GM19324 (cell line): ENCODE data around the gene CELSR1.

Source experiments
- ATAC-seq: cut with Tn5 transposase; IDR thresholded peaks from one replicate; pipeline ENCODE4 v1.9.1; 2021; ENCODE audit warnings: mild to moderate bottlenecking, moderate library complexity; ENCODE audit not compliant: unreplicated experiment, low FRiP score

CELSR1 gene

DNA sequence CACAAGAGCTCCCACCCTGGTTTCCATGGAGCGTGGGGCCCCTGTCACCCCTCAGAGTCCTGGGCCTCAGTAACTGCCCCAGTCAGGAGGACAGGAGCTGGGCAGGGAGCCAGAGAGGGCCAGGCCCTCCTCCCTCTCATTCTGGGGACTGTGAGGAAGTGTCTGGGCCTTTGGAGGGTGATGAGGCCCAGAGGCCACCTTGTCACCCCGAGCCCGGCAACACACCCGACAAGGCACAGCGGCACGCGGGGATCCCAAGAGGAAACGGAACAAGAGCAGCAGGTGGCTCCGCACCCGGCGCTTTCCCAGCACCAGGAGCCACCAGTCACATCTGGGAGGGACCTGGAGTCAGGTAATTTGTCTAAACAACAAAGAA, 72.1 kb downstream of the CELSR1 start:
- no peak for ATAC-seq

DNA sequence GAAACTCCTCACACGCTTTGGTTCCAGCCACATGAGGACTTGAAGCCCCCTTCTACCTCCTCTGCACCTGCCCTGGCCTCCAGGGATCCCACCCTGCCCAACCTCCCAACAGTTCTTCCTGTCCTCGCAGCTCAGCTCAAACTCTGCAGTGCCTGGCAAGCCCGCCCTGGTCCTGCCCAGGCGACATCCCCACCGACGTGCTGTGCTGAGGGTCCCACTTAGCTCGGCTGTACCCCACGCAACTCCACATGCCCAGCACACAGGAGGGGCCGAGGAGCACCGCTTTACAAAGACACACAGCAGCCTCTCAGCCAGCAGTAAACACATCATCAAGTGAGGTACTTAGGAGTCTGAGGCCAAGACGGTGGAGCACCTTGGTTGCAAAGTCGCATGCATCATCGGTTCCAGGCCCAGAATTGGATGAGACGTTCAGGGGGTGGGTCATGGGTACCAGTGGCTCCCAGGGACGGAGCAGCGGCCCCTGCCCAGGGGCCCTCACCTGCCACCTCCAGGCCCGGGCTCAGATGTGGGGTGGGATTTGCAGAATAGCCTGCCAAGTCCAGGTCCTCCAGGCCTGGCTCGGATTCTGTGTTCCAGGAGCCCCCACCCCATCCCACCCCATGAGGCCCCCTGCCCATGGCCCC, 72.6 kb downstream of the CELSR1 start:
- ATAC-seq: no peak

DNA sequence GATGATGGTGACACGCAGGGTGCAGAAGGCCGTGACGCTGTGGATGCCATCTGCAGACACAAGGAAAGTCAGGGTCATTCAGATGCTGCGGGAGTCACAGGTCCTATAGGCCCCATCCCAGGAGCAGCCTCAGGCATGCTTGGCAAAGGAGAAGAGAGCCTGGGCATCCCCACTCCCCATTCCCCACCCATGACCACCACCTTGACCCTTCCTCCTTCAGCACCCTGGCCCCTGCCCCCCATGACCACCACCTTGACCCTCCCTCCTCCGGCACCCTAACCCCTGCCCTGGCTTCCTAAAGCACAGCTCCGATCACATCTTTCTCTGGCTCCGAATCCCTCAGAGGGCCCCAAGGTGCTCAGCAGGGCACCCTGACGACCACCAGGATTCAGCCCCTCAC, 73.1 kb downstream of the CELSR1 start:
- ATAC-seq: no peak

DNA sequence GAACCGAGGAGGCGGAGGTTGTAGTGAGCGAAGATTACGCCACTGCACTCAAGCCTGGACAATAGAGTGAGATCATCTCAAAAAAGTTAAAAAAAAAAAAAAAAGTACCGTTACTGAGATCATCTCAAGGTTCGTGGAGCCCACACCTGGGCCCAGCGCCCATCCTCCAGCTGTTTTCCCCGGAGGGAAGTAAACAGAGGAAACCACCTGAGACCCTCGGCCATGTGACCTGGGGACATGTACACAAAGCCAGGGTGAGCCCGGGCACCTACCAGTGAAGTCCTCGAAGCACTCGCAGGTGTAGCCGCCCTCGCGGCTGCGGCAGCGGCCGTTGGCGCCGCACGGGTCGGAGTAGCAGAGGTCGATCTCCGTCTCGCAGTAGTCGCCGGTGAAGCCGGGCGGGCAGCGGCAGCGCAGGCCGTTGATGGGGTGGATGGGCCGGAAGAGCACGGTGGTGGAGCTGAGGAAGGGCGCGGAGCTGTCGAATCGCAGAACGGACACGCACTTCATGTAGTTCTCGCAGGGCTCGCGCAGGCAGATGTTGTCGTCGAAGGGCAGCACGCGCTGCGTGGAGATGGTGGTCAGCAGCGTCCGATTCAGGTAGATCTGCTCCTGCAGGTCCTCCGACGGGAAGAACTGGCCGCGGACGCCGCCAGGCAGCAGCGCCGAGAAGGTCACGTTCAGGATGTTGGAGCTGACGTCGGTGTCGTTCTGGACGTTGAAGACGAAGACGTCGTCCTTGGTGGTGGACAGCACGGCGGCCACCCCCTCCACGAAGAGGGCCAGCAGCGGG, 73.8 kb downstream of the CELSR1 start:
- no peak for ATAC-seq

DNA sequence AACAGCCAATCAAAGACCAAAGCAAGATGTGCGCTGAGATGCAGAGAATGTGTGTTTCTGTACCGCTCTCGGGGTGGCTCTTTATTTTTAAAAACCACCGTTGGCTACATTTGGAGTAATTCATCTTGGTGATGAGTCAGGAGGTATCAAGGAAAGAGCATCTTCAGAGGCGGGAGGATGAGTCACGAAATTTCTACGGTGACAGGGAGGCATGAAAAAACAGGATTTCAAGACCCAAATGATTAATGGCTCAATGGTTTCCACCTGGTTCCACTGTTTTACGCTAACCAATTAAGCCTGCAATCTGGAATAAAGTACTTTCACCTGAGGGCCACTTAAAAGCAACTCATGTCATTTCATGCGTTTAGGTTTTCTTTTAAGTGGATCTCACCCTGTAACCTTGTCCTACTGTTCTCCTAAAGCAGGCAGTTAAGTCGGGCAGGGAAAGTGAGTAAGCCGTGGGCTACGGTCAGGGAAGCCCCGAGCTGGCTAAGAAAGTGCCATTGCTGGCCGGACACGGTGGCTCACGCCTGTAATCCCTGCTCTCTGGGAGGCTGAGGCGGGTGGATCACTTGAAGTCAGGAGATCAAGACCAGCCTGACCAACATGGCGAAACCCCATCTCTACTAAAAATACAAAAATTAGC, 74.6 kb downstream of the CELSR1 start:
- no peak for ATAC-seq

DNA sequence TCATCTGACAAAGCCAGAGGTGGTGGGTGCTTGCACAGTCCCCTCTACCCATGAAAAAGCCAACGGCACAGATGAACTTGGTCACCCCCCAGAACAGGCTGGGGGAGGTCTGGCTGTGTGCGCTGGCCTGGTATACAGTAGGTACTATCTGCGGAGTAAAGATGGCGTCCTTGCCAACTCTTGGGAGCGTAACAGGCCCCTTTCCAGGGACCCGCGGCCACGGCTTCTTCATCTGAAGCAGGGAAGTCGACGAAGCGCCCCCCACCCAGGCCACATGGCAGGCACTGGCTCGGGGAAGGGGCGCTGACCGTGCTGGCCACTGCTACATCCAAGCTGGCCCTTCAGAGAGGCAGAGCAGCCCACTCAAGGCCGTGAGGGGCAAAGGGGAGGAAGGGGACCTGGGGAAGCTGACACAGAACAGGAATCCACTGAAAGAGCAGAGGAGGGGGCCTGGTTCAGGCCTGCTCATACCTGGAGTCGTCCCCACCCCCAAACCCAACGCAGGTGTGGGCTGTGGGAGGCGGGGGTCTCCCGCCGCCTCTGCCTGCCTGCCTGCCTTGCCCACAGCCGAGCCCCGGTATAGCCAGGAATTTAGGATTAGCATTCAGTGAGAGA, 75.7 kb downstream of the CELSR1 start:
- no peak for ATAC-seq

DNA sequence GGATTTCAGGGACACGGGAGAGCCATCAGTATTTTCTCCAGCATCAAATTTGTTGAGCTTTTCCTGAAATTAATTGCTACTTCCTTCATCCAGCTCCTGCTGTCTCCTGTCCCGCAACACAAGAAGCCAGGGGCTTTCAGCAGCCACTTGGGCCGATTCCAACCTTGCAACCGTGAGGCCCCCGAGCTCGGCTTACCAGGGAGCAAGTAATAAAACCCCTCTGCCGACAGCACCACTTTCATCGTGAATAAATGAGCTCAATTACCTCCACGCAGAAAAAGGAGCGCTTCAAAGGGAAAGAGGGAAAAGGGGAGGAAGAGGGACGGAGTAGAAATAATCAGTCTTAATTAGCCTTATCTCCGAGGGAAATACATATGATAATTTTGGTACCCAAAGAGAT, 76.6 kb downstream of the CELSR1 start:
- no peak for ATAC-seq

DNA sequence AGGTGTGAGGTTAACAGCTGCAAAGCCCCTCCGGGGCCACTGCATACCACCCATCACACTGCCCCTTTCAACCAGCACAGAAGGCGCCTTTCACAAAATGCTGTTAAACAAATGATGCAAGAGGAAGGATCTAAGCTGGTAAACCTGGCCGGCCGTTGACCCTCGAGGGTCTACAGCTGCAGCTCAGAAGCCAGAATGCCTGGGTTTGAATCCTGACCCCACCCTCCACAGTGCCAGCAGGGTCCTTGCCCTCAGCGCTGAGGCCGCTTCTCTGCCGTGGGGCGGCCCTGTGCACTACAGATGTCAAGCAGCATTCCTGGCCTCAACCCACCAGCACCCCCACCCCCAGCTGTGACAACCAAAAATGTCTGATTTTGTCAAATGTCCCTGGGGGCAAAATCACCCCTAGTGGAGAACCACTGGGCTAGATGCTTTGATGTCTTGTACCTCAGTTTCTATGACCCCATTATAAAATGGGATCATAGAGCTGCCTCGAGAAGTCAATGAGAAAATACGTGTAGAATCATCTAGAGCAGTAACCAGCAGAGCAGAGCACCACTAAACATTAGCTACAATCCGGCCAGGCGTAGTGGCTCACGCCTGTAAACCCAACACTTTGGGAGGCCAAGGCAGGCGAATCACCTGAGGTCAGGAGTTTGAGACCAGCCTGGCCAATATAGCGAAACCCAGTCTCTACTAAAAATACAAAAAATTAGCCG, 77.9 kb downstream of the CELSR1 start:
- no peak for ATAC-seq

DNA sequence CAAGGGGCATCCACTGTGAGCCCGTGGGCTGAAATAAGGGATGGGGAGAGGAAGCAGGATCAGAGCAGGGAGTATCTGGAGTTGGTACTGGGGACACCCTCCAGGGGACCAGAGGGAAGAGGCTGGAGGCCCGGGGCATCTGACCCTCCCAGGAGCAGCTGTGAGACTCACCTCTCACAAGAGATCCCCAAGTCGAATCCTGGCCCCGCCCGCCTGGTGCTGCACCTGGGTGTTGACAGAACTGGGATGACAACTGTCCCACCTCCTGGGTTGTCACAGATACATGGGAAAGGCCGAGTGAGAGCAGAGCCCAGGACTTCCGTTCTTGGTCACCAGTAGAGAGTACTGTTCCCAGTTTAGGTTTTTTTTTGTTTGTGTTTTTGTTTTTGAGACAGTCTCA, 78.9 kb downstream of the CELSR1 start:
- ATAC-seq: no peak

DNA sequence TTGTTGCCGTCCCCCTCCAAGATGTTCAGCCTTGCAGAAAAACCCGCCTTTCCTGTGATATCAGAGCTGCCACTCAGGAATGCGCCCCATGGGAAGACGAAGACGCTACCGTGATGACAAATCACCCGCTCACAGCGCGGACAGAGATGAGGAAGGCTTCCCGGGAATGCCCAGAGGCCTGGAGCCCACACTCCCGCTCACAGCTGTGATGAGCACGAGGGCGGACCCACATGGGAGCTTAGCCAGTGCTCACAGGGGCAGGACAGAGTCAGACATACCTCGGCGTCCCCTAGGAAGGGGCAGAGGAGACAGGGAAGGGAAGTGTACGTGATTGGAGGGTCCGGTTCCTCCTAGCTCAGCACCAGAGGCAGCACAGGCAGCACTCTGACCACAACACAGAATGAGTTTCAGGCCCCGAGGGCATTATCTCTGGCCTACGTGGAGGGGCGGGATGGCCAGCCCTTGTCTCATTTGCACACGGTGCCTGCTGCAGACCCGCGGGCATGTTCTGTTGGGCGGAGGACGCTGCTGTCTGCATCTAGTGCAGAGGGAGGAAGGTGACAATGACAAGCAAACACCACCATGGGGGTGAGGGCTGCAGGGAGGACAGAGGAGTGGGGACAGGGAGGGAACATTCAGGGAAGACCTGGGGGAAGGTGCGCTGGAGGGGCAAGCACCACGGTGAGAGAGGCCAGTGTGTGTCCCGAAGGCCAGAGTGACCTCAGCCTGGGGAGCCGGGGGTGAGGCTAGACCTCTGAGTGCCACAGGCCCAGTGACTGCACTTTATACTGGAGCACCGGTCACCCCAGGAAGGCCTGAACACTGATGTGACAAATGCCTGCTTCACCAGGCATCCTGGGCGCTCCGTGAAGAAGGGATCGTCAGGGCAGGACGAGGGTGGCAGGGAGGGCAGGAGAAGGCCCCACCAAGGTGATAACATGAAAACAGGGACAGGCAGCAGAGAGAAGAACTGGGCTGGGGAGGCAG, 79.6 kb downstream of the CELSR1 start:
- ATAC-seq: no peak

DNA sequence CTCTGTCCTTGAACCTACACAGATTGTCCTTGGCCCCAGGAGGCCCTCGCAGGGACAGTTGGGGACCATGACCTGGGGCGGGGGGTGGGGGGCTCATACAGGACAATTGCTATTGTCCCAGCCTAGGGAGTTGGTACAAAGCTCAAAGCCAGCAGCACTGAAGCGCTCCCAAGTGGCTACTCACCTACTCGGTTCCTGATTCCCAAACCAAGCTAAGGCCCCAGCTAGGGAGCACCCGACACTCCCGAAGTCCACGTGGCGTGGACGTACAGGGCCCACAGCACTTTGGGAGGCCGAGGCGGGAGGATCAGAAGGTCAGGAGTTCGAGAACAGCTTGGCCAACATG, 80.6 kb downstream of the CELSR1 start:
- ATAC-seq: no peak

DNA sequence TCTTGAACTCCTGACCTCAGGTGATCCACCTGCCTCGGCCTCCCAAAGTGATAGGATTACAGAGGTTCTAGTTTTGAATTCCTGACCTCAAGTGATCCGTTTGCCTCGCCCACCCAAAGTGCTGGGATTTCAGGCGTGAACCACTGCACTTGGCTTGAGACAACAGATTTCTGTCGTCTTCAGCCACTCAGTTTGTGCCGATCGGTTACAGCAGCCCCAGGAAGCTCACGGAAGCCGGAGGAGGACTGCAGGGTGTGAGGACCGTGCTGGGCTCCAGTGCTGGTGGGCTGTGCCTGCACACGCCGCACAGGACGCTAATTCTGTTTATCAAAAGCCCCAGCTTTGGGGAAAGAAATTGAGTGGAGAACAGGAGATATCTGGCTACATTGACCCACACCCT, 82.0 kb downstream of the CELSR1 start:
- ATAC-seq: no peak

DNA sequence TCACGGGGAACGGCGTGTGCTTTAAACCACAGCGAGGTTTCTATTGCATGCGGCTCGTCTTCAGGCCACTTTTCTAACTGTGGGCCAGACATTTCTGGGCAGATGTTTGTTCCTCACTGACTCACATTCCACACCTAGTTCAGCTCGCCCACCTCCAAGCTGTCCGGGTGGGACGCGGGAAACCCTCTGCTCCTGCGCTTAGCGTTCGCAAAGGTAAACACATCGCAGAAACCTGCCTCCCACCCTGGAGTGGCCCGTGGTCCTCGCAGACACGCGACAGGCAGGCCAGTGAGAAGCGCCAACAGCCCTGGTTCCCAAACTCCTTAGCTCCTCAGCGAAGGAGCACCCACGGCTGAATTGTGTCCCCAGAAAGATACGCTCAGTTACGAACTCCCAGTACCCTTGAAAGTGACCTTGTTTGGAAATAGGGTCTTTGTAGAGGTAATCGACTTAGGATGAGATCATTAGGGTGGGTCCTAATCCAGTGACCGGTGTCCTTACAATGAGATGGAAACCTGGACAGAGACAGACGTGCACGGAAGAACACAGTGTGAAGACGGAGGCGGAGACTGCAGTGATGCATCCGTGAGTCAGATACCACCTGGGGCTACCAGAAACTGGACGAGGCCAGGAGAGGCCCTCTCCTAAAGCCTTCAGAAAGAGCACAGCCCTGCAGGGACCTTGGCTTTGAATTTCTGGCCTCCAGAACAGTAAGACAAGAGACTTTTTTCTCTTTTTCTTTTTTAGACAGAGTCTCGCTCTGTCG, 82.7 kb downstream of the CELSR1 start:
- no peak for ATAC-seq

DNA sequence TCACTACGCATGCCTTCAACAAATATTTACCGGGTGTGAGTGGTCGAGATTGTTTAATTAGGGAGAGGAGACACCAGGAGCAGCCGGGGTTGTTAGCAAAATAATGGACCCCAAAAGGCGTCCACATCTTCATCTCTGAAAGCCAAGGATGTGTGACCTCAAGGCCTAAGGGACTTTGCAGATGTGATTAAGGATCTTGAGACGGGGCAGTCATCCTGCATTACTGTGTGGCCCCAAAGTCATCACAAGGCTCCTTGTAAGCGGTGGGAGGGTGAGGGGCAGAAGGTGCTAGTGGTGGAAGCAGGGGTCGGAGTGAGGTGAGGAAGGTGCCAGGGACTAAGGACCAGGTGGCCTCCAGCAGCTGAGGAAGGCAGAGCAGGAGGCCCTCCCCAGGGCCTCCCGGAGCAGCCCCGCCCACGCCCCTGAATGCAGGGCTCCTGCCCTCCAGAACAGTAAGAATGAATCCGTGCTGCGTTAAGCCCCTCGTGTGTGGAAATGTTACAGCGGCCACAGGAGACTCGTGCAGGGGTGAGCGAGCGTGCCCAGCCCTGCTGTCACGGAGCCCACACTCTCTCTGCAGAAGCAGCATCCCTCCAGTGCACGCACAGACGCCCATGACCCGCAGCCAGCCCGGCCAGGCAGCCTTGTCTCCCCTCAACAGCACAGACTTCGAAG, 83.5 kb downstream of the CELSR1 start:
- ATAC-seq: no peak

DNA sequence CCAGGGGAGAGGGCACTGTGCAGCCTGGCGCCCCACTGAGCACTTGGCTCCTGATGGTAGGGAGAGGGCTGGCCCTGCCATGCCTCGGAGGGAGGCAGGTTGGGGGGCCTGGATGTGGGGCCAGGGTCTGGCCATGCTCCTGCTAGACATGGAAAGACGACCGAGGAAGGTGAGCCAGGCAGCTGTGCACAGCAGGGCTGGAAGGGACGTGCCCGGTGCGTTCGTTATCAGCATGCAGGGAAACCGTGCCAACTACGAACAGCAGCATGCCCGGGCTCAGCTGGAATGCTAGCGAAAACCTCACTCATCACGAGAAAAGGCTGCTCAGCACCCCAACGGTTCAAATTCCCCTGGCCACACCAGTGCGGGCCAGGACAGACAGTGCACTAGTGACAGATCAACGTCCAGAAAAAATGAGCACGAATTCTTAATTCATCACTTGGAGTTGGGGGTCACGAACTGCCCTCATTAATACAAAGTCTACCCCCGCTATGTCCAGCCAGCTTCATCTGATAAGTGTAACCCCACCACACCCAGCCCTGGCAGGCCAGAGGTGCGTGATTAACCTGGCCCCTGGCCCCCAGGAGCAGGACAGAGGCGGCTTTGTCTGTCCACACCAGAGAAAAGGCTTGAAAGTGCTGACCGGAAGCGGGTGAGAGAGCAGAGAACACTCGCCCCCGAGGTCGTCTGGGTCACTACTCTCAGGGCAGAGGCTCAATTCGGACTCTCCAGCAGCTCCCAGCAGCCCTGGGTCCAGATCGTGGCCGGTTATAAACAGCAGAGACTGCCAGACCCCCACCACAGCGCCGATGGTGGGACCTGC, 84.2 kb downstream of the CELSR1 start:
- ATAC-seq: no peak

DNA sequence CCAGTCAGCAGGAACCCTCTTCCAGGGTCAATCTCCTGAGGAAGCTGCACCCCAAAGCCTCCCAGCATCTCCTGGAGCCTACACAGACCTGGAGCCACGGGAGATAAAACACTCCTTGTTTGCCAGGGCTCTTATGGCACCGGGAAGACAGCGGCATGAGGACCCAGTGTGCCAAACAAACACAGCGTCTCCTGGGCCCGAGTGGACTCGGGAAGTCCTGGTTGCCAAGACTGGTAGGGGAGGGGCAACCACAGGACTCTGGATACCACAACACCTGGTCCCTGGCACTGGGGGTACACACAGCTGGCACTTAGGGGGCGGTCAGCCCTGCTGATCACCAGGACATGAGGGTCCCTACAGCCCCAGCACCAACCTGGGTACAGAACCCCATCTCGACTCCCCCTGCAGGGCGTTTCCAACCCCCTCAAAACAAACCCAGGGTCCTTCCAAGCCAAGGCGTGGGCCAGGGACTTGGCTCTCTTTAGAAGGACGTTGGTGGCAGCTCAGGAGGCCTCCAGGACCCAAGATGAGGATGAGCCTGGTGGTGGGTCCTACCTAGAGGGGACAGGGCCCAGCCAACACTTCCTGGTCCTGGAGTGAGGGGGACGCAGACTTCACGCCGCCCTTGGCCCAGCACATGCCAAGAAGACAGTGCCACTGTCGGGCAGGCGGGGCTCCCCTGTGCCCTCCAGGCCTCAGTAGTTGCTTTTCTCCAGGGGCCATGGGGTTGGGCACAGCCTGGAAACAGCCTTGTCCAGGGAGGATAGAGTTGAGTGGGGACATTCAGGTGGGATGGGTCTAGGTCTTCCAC, 85.0 kb downstream of the CELSR1 start:
- no peak for ATAC-seq

DNA sequence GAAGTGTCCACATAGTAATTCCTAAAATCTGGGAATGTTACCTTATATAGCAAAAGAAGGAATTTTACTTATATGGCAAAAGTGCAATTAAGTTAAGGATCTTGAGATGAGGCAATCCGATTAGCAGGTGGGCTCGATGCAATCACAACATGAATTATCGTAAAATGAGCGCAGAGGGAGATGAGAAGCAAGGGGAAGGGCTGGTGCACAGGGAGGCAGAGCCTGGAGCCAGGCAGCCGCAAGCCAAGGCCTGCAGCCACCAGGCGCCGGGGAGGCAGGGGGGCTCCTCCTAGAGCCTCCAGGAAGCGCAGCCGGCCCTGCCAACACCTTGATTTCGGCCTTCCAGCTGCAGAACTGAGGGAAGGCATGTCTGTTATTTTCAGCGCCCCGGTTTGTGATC, 85.7 kb downstream of the CELSR1 start:
- ATAC-seq: no peak
